Measurements from ENCODE around the gene RNF166. TPM values are rescaled to one million over a fixed set of nuclear protein-coding genes. Genes with fewer than 3 reads are reported as not detected.

RNF166 gene
- total RNA-seq, 1 experiment from 2014 or later = 19.8 TPM

DNA sequence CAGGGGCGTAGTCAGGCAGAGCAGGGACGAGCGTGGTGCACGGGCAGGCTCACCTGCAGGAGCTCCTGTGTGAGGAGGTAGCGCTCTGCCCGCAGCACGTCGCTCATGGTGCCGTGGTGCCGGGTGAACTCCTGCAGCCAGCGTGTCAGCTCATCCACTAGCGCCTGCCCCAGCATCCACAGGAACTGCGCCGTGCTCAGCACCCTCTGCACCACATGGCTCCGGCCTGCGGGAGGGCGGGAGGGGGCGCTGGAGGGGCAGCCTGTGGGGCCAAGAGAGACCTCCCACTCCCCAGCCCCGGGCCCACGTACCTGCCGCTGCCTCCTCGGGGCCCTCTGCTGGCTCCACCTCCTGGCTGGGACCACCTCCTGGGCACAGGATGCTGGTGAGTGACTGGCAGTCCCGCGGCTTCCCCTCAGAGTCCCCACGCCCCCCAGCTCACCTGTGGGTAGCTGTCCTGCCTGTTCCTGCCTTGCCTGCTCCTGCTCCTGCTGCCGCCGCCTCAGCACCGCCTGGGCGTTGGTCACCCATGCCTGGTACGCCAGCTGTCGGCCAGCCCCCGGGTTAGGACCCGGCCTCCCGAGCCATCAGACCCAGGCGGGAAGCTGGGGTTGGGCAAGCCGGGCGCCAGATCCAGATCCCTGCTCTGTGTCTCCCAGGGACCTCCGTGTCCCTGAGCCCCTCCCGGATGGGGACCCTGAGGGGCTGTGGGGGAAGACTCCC lies 16.7 kb upstream of the RNF166 start:
- TF ChIP-seq TCF7L2 (IDR thresholded peaks at IDR 0.05; ENCODE audit: low read depth, low read length) (no peak), SIN3A (IDR thresholded peaks at IDR 0.05; ENCODE audit: borderline replicate concordance, insufficient read depth, low read depth, low read length) (no peak), POLR2AphosphoS5 (IDR thresholded peaks at IDR 0.05; ENCODE audit: low read depth, low read length) (no peak), CTCF (IDR thresholded peaks at IDR 0.05) (no peak), REST (IDR thresholded peaks at IDR 0.05; ENCODE audit: insufficient read depth in 1 of 2, low read depth in 2 of 2, low read length in 1 of 2) (no peak)
- Histone ChIP-seq H3K4me1 (ENCODE audit: control insufficient read depth, insufficient read depth, low read length) (no peaks in the 10 kb centered on the region), H3K36me3 (ENCODE audit: control insufficient read depth, insufficient read depth, low read length) (peaks cover 2% of the 10 kb centered on the region; the same call in 1 of the 2 replicates), H3K27ac (ENCODE audit: low read length) (no peak overlapping the region), H3K27me3 (ENCODE audit: control insufficient read depth, insufficient read depth, low read length) (no peaks in the 10 kb centered on the region), H3K4me3 (ENCODE audit: low read depth in 2 of 2, low read length in 2 of 2) (no peak overlapping the region), H3K9me3 (ENCODE audit: control insufficient read depth, insufficient read depth, low read depth, low read length) (no peaks in the 10 kb centered on the region)
- CTCF ChIA-PET = interaction anchor here (0.7 kb wide), 1 partner anchor 121 kb away, joined by 4 read pairs; no protein-coding TSS in a partner anchor
- POLR2A ChIA-PET = no interaction called here
- BruUV-seq (replicated peaks) = no TSS peak
- in situ Hi-C loops (cut with HindIII; ENCODE audit: low pct_unique_long_range_greater_than_20kb, low sequenced_read_pairs) (no loop called here), intact Hi-C loops (cut with micrococcal nuclease; ENCODE audit: unreplicated experiment) (no loop called here)
- DNase-seq (ENCODE audit: low read depth, low spot score) (no peak), ATAC-seq (no peak)

- H3K36me3 ChIP-seq (ENCODE audit: control insufficient read depth, insufficient read depth, low read length) = peaks cover 2% of the 10 kb centered on the region
- H3K27me3 ChIP-seq (ENCODE audit: control insufficient read depth, insufficient read depth, low read length) = no peaks in the 10 kb centered on the region
- in situ Hi-C loops (cut with HindIII; ENCODE audit: low pct_unique_long_range_greater_than_20kb, low sequenced_read_pairs) = no loop called here
- ATAC-seq (no peak), DNase-seq (ENCODE audit: low read depth, low spot score) (no peak)
- no peaks in the 10 kb centered on the region for H3K4me1 ChIP-seq (ENCODE audit: control insufficient read depth, insufficient read depth, low read length)
- H3K27ac ChIP-seq (ENCODE audit: low read length) = no peak overlapping the region
- intact Hi-C loops (cut with micrococcal nuclease; ENCODE audit: unreplicated experiment) = no loop called here
- POLR2A ChIA-PET = no interaction called here
- TF ChIP-seq CTCF (IDR thresholded peaks at IDR 0.05) (no peak), TCF7L2 (IDR thresholded peaks at IDR 0.05; ENCODE audit: low read depth, low read length) (no peak), SIN3A (IDR thresholded peaks at IDR 0.05; ENCODE audit: borderline replicate concordance, insufficient read depth, low read depth, low read length) (no peak), POLR2AphosphoS5 (IDR thresholded peaks at IDR 0.05; ENCODE audit: low read depth, low read length) (no peak), REST (IDR thresholded peaks at IDR 0.05; ENCODE audit: insufficient read depth in 1 of 2, low read depth in 2 of 2, low read length in 1 of 2) (no peak)
- H3K4me3 ChIP-seq (ENCODE audit: low read depth in 2 of 2, low read length in 2 of 2) = no peak overlapping the region
- CTCF ChIA-PET = interaction anchor here (0.7 kb wide), 1 partner anchor 120 kb away, joined by 4 read pairs; no protein-coding TSS in a partner anchor
- no peaks in the 10 kb centered on the region for H3K9me3 ChIP-seq (ENCODE audit: control insufficient read depth, insufficient read depth, low read depth, low read length)
- BruUV-seq (replicated peaks) = no TSS peak
These were observed 15.9 kb upstream of the RNF166 start for GRCh38 chr16:88721815-88722755.
